ENCODE measurements around the gene ATR. TPM values are rescaled to one million over a fixed set of nuclear protein-coding genes. Genes with fewer than 3 reads are reported as not detected.

ATR gene
- polyA plus RNA-seq, 1 donor (not counting 4 experiments of a cell fraction or from before 2014, with no cell fraction given), result 30.8 TPM

- FAIRE-seq, result no peak
- Histone ChIP-seq H3K27ac (ENCODE audit: control insufficient read depth, insufficient read depth, low read length) (no peak overlapping the region), H2AFZ (ENCODE audit: control insufficient read depth, low read length) (no peak overlapping the region), H3K27me3 (ENCODE audit: control insufficient read depth, extremely low read depth, insufficient read depth, low read length) (no peaks in the 10 kb centered on the region), H3K4me1 (ENCODE audit: control insufficient read depth, extremely low read depth, insufficient read depth, low read length) (peaks cover 14% of the 10 kb centered on the region), H3K9me3 (ENCODE audit: control insufficient read depth, low read depth, low read length) (no peaks in the 10 kb centered on the region), H3K36me3 (ENCODE audit: control insufficient read depth in 2 of 2, extremely low read depth in 1 of 2, insufficient read depth in 2 of 2, low read length in 2 of 2) (no peaks in the 10 kb centered on the region), H3K9ac (ENCODE audit: control insufficient read depth, extremely low read depth, insufficient read depth, low read length) (no peak overlapping the region), H3K4me2 (ENCODE audit: control insufficient read depth, extremely low read depth, insufficient read depth, low read depth, low read length) (no peak overlapping the region), H4K20me1 (ENCODE audit: control insufficient read depth, extremely low read depth, insufficient read depth, low read length) (no peaks in the 10 kb centered on the region), H3K79me2 (ENCODE audit: control insufficient read depth, insufficient read depth, low read length) (no peaks in the 10 kb centered on the region), H3K4me3 (ENCODE audit: control insufficient read depth in 2 of 3, extremely low read depth in 1 of 3, insufficient read depth in 2 of 3, low read depth in 1 of 3, low read length in 3 of 3) (no peak overlapping the region), H3K9me1 (ENCODE audit: control insufficient read depth, extremely low read depth, insufficient read depth, low read length) (no peaks in the 10 kb centered on the region)
- dilution Hi-C loops (cut with MboI; ENCODE audit: extremely low pct_ligation_motif_present, low sequenced_read_pairs), result no loop called here
- TF ChIP-seq CTCF (optimal IDR thresholded peaks at IDR 0.05 in 1 of 3, IDR thresholded peaks at IDR 0.05 in 1 of 3, conservative IDR thresholded peaks at IDR 0.05 in 1 of 3; ENCODE audit: extremely low read depth in 1 of 3, insufficient read depth in 2 of 3, low read length in 3 of 3) (no peak), EZH2 (IDR thresholded peaks at IDR 0.05; ENCODE audit: low read length) (no peak)
- DNase-seq (ENCODE audit: low read depth, low spot score), result no peak
Measured at GRCh38 chr3:142623194-142623593, 44.7 kb upstream of the ATR start.

GRCh38 chr3:142622405-142622804 is 43.9 kb upstream of the ATR start:
- Histone ChIP-seq H3K9me3 (ENCODE audit: control insufficient read depth, low read depth, low read length) (no peaks in the 10 kb centered on the region), H3K36me3 (ENCODE audit: control insufficient read depth in 2 of 2, extremely low read depth in 1 of 2, insufficient read depth in 2 of 2, low read length in 2 of 2) (no peaks in the 10 kb centered on the region), H3K27ac (ENCODE audit: control insufficient read depth, insufficient read depth, low read length) (no peak overlapping the region), H3K9ac (ENCODE audit: control insufficient read depth, extremely low read depth, insufficient read depth, low read length) (no peak overlapping the region), H3K4me2 (ENCODE audit: control insufficient read depth, extremely low read depth, insufficient read depth, low read depth, low read length) (no peak overlapping the region), H2AFZ (ENCODE audit: control insufficient read depth, low read length) (no peak overlapping the region), H3K27me3 (ENCODE audit: control insufficient read depth, extremely low read depth, insufficient read depth, low read length) (no peaks in the 10 kb centered on the region), H3K4me3 (ENCODE audit: control insufficient read depth in 2 of 3, extremely low read depth in 1 of 3, insufficient read depth in 2 of 3, low read depth in 1 of 3, low read length in 3 of 3) (no peak overlapping the region), H3K4me1 (ENCODE audit: control insufficient read depth, extremely low read depth, insufficient read depth, low read length) (peaks cover 14% of the 10 kb centered on the region), H4K20me1 (ENCODE audit: control insufficient read depth, extremely low read depth, insufficient read depth, low read length) (no peaks in the 10 kb centered on the region), H3K9me1 (ENCODE audit: control insufficient read depth, extremely low read depth, insufficient read depth, low read length) (no peaks in the 10 kb centered on the region), H3K79me2 (ENCODE audit: control insufficient read depth, insufficient read depth, low read length) (no peaks in the 10 kb centered on the region)
- DNase-seq (ENCODE audit: low read depth, low spot score), result no peak
- dilution Hi-C loops (cut with MboI; ENCODE audit: extremely low pct_ligation_motif_present, low sequenced_read_pairs), result no loop called here
- FAIRE-seq, result no peak
- TF ChIP-seq CTCF (optimal IDR thresholded peaks at IDR 0.05 in 1 of 3, IDR thresholded peaks at IDR 0.05 in 1 of 3, conservative IDR thresholded peaks at IDR 0.05 in 1 of 3; ENCODE audit: extremely low read depth in 1 of 3, insufficient read depth in 2 of 3, low read length in 3 of 3) (no peak), EZH2 (IDR thresholded peaks at IDR 0.05; ENCODE audit: low read length) (no peak)
